ENCODE results near the gene NOS1AP.

NOS1AP gene

GRCh38 chr1:162069334-162070093 lies at the start of gene NOS1AP:
TSS of gene NOS1AP (plus strand) at chr1:162069691. CDS start at chr1:162070178, 487 bp downstream.
- peak within 1 kb of the TSS; percentile 53 for H3K4me3 ChIP-seq (ENCODE audit: low read length)
- H3K4me2 ChIP-seq (ENCODE audit: low read length): peak within 1 kb of the TSS; percentile 64
- H3K27ac ChIP-seq (ENCODE audit: low read depth, low read length): no peak within 1 kb of the TSS
- TF ChIP-seq CTCF (IDR thresholded peaks at IDR 0.05; ENCODE audit: low read depth, low read length, poor library complexity, severe bottlenecking) (no peak), EZH2phosphoT487 (IDR thresholded peaks at IDR 0.05; ENCODE audit: borderline replicate concordance, low read length) (no peak)
- no peaks in the 10 kb centered on the region for H4K20me1 ChIP-seq (ENCODE audit: control insufficient read depth, insufficient read depth, low read depth, low read length)
- H3K27me3 ChIP-seq (ENCODE audit: control insufficient read depth, low read length): peaks cover 39% of the 10 kb centered on the region
- H3K4me1 ChIP-seq (ENCODE audit: control insufficient read depth, low read length): 0 out of 2 replicates have a peak, but pooled peaks cover 2% of the 10 kb centered on the region
- H3K79me2 ChIP-seq (ENCODE audit: control insufficient read depth, low read length): no peaks in the 10 kb centered on the region
- no peaks in the 10 kb centered on the region for H3K9me3 ChIP-seq (ENCODE audit: control insufficient read depth, insufficient read depth, low read length)
- H3F3A ChIP-seq (ENCODE audit: control insufficient read depth, insufficient read depth): no peaks in the 10 kb centered on the region
- H3K9me2 ChIP-seq (replicated peaks; ENCODE audit: control insufficient read depth, low read length): no peaks in the 10 kb centered on the region
- no peaks in the 10 kb centered on the region for H3K36me3 ChIP-seq (ENCODE audit: control insufficient read depth, low read length)

GRCh38 chr1:162020150-162020549 lies 49.3 kb upstream of the NOS1AP start:
- no peak overlapping the region for H3K4me3 ChIP-seq (ENCODE audit: low read length)
- no peaks in the 10 kb centered on the region for H3K79me2 ChIP-seq (ENCODE audit: control insufficient read depth, low read length)
- peaks cover 29% of the 10 kb centered on the region for H3K27me3 ChIP-seq (ENCODE audit: control insufficient read depth, low read length)
- no peak overlapping the region for H3K27ac ChIP-seq (ENCODE audit: low read depth, low read length)
- TF ChIP-seq CTCF (IDR thresholded peaks at IDR 0.05; ENCODE audit: low read depth, low read length, poor library complexity, severe bottlenecking): no peak
- no peak for TF ChIP-seq EZH2phosphoT487 (IDR thresholded peaks at IDR 0.05; ENCODE audit: borderline replicate concordance, low read length)
- no peak overlapping the region for H3K4me2 ChIP-seq (ENCODE audit: low read length)
- H4K20me1 ChIP-seq (ENCODE audit: control insufficient read depth, insufficient read depth, low read depth, low read length): no peaks in the 10 kb centered on the region
- H3K36me3 ChIP-seq (ENCODE audit: control insufficient read depth, low read length): no peaks in the 10 kb centered on the region
- H3K9me3 ChIP-seq (ENCODE audit: control insufficient read depth, insufficient read depth, low read length): no peaks in the 10 kb centered on the region
- no peaks in the 10 kb centered on the region for H3F3A ChIP-seq (ENCODE audit: control insufficient read depth, insufficient read depth)
- no peaks in the 10 kb centered on the region for H3K4me1 ChIP-seq (ENCODE audit: control insufficient read depth, low read length)
- H3K9me2 ChIP-seq (replicated peaks; ENCODE audit: control insufficient read depth, low read length): no peaks in the 10 kb centered on the region

DNA sequence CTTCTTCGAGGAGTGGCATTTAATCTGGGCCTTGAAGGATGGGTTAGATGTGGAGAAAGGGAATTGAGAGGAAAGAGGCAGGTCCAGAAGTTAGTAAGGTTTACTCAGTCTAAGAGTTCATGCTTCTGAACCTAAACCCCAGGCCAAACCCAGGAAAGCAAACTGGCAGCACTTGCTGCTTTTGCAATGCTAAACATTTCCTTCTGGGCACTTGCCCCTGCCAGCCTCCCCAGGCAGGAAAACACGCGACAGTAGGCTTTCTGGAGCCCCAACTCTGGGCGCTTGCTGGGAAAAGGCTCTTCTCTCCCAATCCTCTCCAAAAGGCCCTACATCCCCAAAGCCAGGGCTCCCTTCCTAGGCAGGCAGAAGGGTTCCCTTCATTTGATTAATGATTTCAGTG lies 48.4 kb upstream of the NOS1AP start:
- H3K9me3 ChIP-seq (ENCODE audit: control insufficient read depth, insufficient read depth, low read length): no peaks in the 10 kb centered on the region
- no peak overlapping the region for H3K4me2 ChIP-seq (ENCODE audit: low read length)
- TF ChIP-seq CTCF (IDR thresholded peaks at IDR 0.05; ENCODE audit: low read depth, low read length, poor library complexity, severe bottlenecking) (no peak), EZH2phosphoT487 (IDR thresholded peaks at IDR 0.05; ENCODE audit: borderline replicate concordance, low read length) (no peak)
- H3K79me2 ChIP-seq (ENCODE audit: control insufficient read depth, low read length): no peaks in the 10 kb centered on the region
- H3K9me2 ChIP-seq (replicated peaks; ENCODE audit: control insufficient read depth, low read length): no peaks in the 10 kb centered on the region
- no peaks in the 10 kb centered on the region for H3K36me3 ChIP-seq (ENCODE audit: control insufficient read depth, low read length)
- H3K27me3 ChIP-seq (ENCODE audit: control insufficient read depth, low read length): peaks cover 30% of the 10 kb centered on the region
- H4K20me1 ChIP-seq (ENCODE audit: control insufficient read depth, insufficient read depth, low read depth, low read length): no peaks in the 10 kb centered on the region
- no peak overlapping the region for H3K27ac ChIP-seq (ENCODE audit: low read depth, low read length)
- no peaks in the 10 kb centered on the region for H3F3A ChIP-seq (ENCODE audit: control insufficient read depth, insufficient read depth)
- H3K4me1 ChIP-seq (ENCODE audit: control insufficient read depth, low read length): no peaks in the 10 kb centered on the region
- no peak overlapping the region for H3K4me3 ChIP-seq (ENCODE audit: low read length)

Measured in DOHH2 (cell line).